Muscle layer of colon (tissue), 2 donors: ENCODE results near the gene TECR.

Experiments used
- H3K27ac ChIP-seq: one replicate; pipeline ENCODE4 v1.7.0; 2013; ENCODE audit warnings: low read depth, mild to moderate bottlenecking, low read length, moderate library complexity
- H3K27me3 ChIP-seq, 2 donors: one replicate each; pipeline ENCODE4 v1.7.0; 2013; ENCODE audit warnings: low read length in 2 of 2, mild to moderate bottlenecking in 2 of 2; ENCODE audit not compliant: insufficient read depth in 2 of 2, control insufficient read depth in 1 of 2
- H3K36me3 ChIP-seq: one replicate; pipeline ENCODE4 v1.7.0; 2013; ENCODE audit warnings: mild to moderate bottlenecking, low read length; ENCODE audit not compliant: insufficient read depth
- H3K4me1 ChIP-seq: one replicate; pipeline ENCODE4 v1.7.0; 2013; ENCODE audit warnings: mild to moderate bottlenecking, low read length; ENCODE audit not compliant: insufficient read depth
- H3K4me3 ChIP-seq, 2 donors: one replicate each; pipeline ENCODE4 v1.7.0; 2013; ENCODE audit warnings: low read length in 2 of 2, low read depth in 1 of 2, mild to moderate bottlenecking in 1 of 2, moderate library complexity in 1 of 2
- H3K9ac ChIP-seq: one replicate; pipeline ENCODE4 v1.7.0; 2013; ENCODE audit warnings: low read length
- H3K9me3 ChIP-seq: one replicate; pipeline ENCODE4 v1.7.0; 2013; ENCODE audit warnings: mild to moderate bottlenecking, low read length
- donor health status: abdominal sarcoma.
- donor health status: Adenocarcinoma of cecum.

The TECR gene

GRCh38 chr19:14614099-14614412 lies 84.7 kb downstream of the TECR start:
- H3K27me3 ChIP-seq: no peaks in the 10 kb centered on the region
- no peak overlapping the region for H3K27ac ChIP-seq
- no peak overlapping the region for H3K4me3 ChIP-seq
- no peaks in the 10 kb centered on the region for H3K4me1 ChIP-seq
- no peaks in the 10 kb centered on the region for H3K9me3 ChIP-seq
- no peaks in the 10 kb centered on the region for H3K36me3 ChIP-seq
- no peak overlapping the region for H3K9ac ChIP-seq
